ENCODE data around the gene SLC30A10. TPM values are rescaled to one million over a fixed set of nuclear protein-coding genes. Genes with fewer than 3 reads are reported as not detected.

SLC30A10 gene
- total RNA-seq (ENCODE audit: low replicate concordance), result 2.2 and 3.1 TPM in 2 replicates
- long read RNA-seq, result 0 reads

- no peak within 1 kb of the TSS for H3K27ac Mint-ChIP-seq
- H3K9me3 Mint-ChIP-seq, result no peaks in the 10 kb centered on the region
- peak within 1 kb of the TSS; percentile 80 for H3K4me3 Mint-ChIP-seq
- H3K4me1 Mint-ChIP-seq (ENCODE audit: unreplicated experiment), result no peaks in the 10 kb centered on the region
- DNase-seq (ENCODE audit: extremely low spot score, unreplicated experiment), result no peak
- H3K27me3 Mint-ChIP-seq, result peaks cover 45% of the 10 kb centered on the region
- TF ChIP-seq CTCF (conservative IDR thresholded peaks at IDR 0.05), result no peak
- no peaks in the 10 kb centered on the region for H3K36me3 Mint-ChIP-seq
These were observed at the start of gene SLC30A10 for GRCh38 chr1:219927956-219928790. TSS of gene SLC30A10 (minus strand) at chr1:219928557. CDS start at chr1:219928440, 117 bp downstream.

- peaks cover 37% of the 10 kb centered on the region for H3K36me3 Mint-ChIP-seq
- no peak for DNase-seq (ENCODE audit: extremely low spot score, unreplicated experiment)
- no peaks in the 10 kb centered on the region for H3K9me3 Mint-ChIP-seq
- H3K27me3 Mint-ChIP-seq, result no peaks in the 10 kb centered on the region
- H3K4me3 Mint-ChIP-seq, result no peak overlapping the region
- no peak for TF ChIP-seq CTCF (conservative IDR thresholded peaks at IDR 0.05)
- H3K27ac Mint-ChIP-seq, result no peak overlapping the region
- H3K4me1 Mint-ChIP-seq (ENCODE audit: unreplicated experiment), result no peaks in the 10 kb centered on the region
These were observed 44.9 kb upstream of the SLC30A10 start for GRCh38 chr1:219973213-219973612.

- TF ChIP-seq CTCF (conservative IDR thresholded peaks at IDR 0.05), result no peak
- Mint-ChIP-seq H3K27ac (no peak overlapping the region), H3K4me3 (no peak overlapping the region), H3K4me1 (ENCODE audit: unreplicated experiment) (no peaks in the 10 kb centered on the region), H3K36me3 (peaks cover 13% of the 10 kb centered on the region), H3K27me3 (no peaks in the 10 kb centered on the region), H3K9me3 (peaks cover 8% of the 10 kb centered on the region)
- no peak for DNase-seq (ENCODE audit: extremely low spot score, unreplicated experiment)
These were observed 39.0 kb upstream of the SLC30A10 start for GRCh38 chr1:219967361-219967760.

- Mint-ChIP-seq H3K9me3 (peaks cover 8% of the 10 kb centered on the region), H3K27ac (no peak overlapping the region), H3K4me3 (no peak overlapping the region), H3K36me3 (peaks cover 10% of the 10 kb centered on the region), H3K4me1 (ENCODE audit: unreplicated experiment) (no peaks in the 10 kb centered on the region), H3K27me3 (no peaks in the 10 kb centered on the region)
- TF ChIP-seq CTCF (conservative IDR thresholded peaks at IDR 0.05), result no peak
- no peak for DNase-seq (ENCODE audit: extremely low spot score, unreplicated experiment)
These were observed 37.7 kb upstream of the SLC30A10 start for GRCh38 chr1:219966071-219966349.

- Mint-ChIP-seq H3K4me3 (no peak overlapping the region), H3K27ac (no peak overlapping the region), H3K4me1 (ENCODE audit: unreplicated experiment) (no peaks in the 10 kb centered on the region), H3K36me3 (peaks cover 10% of the 10 kb centered on the region), H3K9me3 (peaks cover 8% of the 10 kb centered on the region), H3K27me3 (no peaks in the 10 kb centered on the region)
- TF ChIP-seq CTCF (conservative IDR thresholded peaks at IDR 0.05), result no peak
- DNase-seq (ENCODE audit: extremely low spot score, unreplicated experiment), result no peak
These were observed 37.1 kb upstream of the SLC30A10 start for GRCh38 chr1:219965285-219966070.
